OCI-LY7 (cell line): Measurements from ENCODE around the gene CBS. TPM values are rescaled to one million over a fixed set of nuclear protein-coding genes. Genes with fewer than 3 reads are reported as not detected.
"Not testable (repeated sequence)": the region's sequence is repeated elsewhere in the genome, so short reads cannot be mapped to it uniquely, and the experiment has no call there.

Source experiments
- BruUV-seq: library from RNA; stranded (reverse); fragments of 400-500 nt; replicated peaks from 2 replicates; lab custom pipeline; 2021; lab: Mats Ljungman, UMichigan
- CTCF ChIA-PET: fragments of 300-600 bp; sonication (Branson Sonifier 250); formaldehyde crosslinking; loops from one replicate; lab custom pipeline; 2022; ENCODE audit warnings: antibody characterized with exemption; ENCODE audit not compliant: unreplicated experiment; lab: Charles Lee
- POLR2A ChIA-PET: fragments of 300-600 bp; sonication (Branson Sonifier 250); formaldehyde crosslinking; loops from one replicate; lab custom pipeline; 2022; ENCODE audit warnings: antibody characterized with exemption; lab: Charles Lee
- DNase-seq: peaks from one replicate; pipeline ENCODE4 v3.0.0-alpha.2; 2015; ENCODE audit warnings: low spot score
- H2AFZ ChIP-seq: fragments of 200-600 bp; sonication (generic), shearing (Covaris generic); 2 replicates; pipeline ENCODE4 v1.6.1; 2014; ENCODE audit warnings: mild to moderate bottlenecking, antibody characterized with exemption, low read length, moderate library complexity
- H3K27ac ChIP-seq: fragments of 200-600 bp; sonication (generic); 2 replicates; pipeline ENCODE4 v1.5.1; 2014; ENCODE audit warnings: mixed run types, low read depth, mild to moderate bottlenecking, moderate library complexity, low read length, inconsistent platforms; ENCODE audit not compliant: poor library complexity, severe bottlenecking
- H3K36me3 ChIP-seq: fragments of 200-600 bp; sonication (generic); 2 replicates; pipeline ENCODE4 v1.6.1; 2014; ENCODE audit warnings: mild to moderate bottlenecking, antibody characterized with exemption, low read length, moderate library complexity, mixed read lengths; ENCODE audit not compliant: insufficient read depth
- H3K4me1 ChIP-seq: fragments of 200-600 bp; sonication (generic); 2 replicates; pipeline ENCODE4 v1.5.1; 2014; ENCODE audit warnings: mild to moderate bottlenecking, low read length; ENCODE audit not compliant: insufficient read depth, poor library complexity, severe bottlenecking
- H3K4me2 ChIP-seq: fragments of 200-600 bp; sonication (generic); 2 replicates; pipeline ENCODE4 v1.6.1; 2014; ENCODE audit warnings: mild to moderate bottlenecking, low read length
- H3K4me3 ChIP-seq: fragments of 200-600 bp; sonication (generic); 2 replicates; pipeline ENCODE4 v1.5.1; 2014; ENCODE audit warnings: mild to moderate bottlenecking, low read depth, low read length; ENCODE audit not compliant: poor library complexity, severe bottlenecking
- H3K79me2 ChIP-seq: fragments of 200-600 bp; sonication (generic); 2 replicates; pipeline ENCODE4 v1.6.1; 2016; ENCODE audit warnings: low read depth, mild to moderate bottlenecking, low read length, moderate library complexity, mixed read lengths; ENCODE audit not compliant: insufficient read depth
- H3K9me2 ChIP-seq: fragments of 200-600 bp; sonication (generic); 2 replicates; pipeline ENCODE4 v1.6.1; 2016; ENCODE audit warnings: mild to moderate bottlenecking, low read length, mixed read lengths; ENCODE audit not compliant: insufficient read depth
- H3K9me3 ChIP-seq: fragments of 200-600 bp; sonication (generic); 2 replicates; pipeline ENCODE4 v1.6.1; 2014; ENCODE audit warnings: mild to moderate bottlenecking, mixed run types, low read length, mixed read lengths
- H4K20me1 ChIP-seq: fragments of 200-600 bp; sonication (generic); 2 replicates; pipeline ENCODE4 v1.6.1; 2014; ENCODE audit warnings: mild to moderate bottlenecking, antibody characterized with exemption, low read length, moderate library complexity, mixed read lengths; ENCODE audit not compliant: insufficient read depth
- intact Hi-C: fragments of 100-400 bp; cut with micrococcal nuclease; formaldehyde crosslinking; loops from one replicate; pipeline ENCODE4 v1.10.0; 2022; ENCODE audit not compliant: unreplicated experiment
- total RNA-seq, 2 experiments: library from RNA; depleted of rRNA in 1 of 2; stranded (reverse); fragments of >200 nt in 1 of 2; shearing (Covaris generic) in 1 of 2; gene quantifications; 2 replicates each; pipeline ENCODE4 v1.2.3, GENCODE V29; 2014 to 2022

Gene CBS
- total RNA-seq, 2 experiments from 2014 or later = 263 to 436 TPM

DNA sequence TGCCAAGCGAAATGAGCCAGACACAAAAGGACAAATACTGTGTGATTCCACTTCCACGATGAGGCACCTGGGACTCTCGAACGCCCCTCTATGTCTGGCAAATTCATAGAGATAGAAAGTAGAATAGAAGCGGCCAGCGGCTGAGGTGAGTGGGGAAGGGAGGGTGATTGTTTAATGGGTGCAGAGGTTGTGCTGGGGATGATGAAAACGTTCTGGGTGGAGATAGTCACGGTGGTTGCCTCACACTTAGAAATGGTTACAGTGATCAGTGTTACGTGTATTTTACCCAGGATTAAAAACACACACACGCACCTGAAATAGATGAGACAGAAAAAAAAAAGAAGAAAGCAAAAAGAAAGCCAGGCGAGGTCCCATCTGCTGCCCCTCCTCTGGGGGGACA is 2.9 kb downstream of the CBS start:
- H3K9me2 ChIP-seq, H4K20me1 ChIP-seq, H3K4me2 ChIP-seq, POLR2A ChIA-PET, H3K36me3 ChIP-seq, DNase-seq, CTCF ChIA-PET, H3K4me3 ChIP-seq, intact Hi-C loops, H2AFZ ChIP-seq, H3K9me3 ChIP-seq, H3K79me2 ChIP-seq, H3K4me1 ChIP-seq, H3K27ac ChIP-seq: not testable (repeated sequence)
- BruUV-seq = TSS peak; percentile 48

DNA sequence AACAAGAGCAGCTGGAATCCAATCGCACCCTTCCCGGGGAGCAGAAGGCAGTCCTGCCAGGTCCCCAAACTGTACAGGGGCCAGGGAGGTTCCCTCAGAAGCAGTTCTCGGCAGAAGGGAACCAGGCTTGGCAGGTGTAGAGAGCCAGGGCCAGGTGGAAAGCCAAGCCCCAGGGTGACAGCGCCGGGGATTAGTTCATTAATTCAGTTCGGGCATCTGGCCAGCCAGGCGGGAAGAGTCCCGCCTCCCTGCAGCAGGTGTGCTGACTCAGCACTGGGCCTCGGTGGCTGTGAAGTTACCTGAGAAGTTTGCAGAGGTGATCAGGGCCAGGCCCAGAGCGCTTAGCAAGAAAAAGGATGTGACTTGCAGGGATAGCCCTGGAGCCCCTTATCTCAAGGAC is 6.0 kb downstream of the CBS start:
- H3K36me3 ChIP-seq, POLR2A ChIA-PET, DNase-seq, intact Hi-C loops, H3K4me3 ChIP-seq, H3K4me2 ChIP-seq, H3K9me3 ChIP-seq, H3K4me1 ChIP-seq, H2AFZ ChIP-seq, H3K27ac ChIP-seq, H3K9me2 ChIP-seq, H4K20me1 ChIP-seq, H3K79me2 ChIP-seq, BruUV-seq, CTCF ChIA-PET: not testable (repeated sequence)

DNA sequence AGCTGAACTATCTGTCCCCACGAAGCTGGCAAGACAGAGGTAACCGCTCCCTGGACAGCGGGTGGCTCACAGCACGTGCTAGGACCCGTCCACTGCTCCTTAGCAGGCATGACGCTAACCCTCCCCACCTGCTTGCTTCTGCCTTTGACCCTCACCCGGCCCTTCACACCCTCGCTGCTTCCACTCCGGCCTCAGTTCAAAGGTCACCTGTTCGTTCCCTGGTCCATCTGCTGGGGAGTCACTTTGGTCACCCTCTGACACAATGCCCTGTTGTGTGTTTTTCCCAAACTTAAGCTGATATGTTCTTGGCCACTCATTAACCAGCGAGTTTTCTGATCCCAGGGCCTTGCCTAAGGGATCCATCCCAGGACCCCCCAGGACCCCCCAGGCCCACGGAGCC is 7.6 kb downstream of the CBS start:
- H3K9me2 ChIP-seq, H3K79me2 ChIP-seq, intact Hi-C loops, H2AFZ ChIP-seq, H3K4me3 ChIP-seq, POLR2A ChIA-PET, DNase-seq, H3K9me3 ChIP-seq, H3K27ac ChIP-seq, H3K4me1 ChIP-seq, H3K4me2 ChIP-seq, H3K36me3 ChIP-seq, CTCF ChIA-PET, H4K20me1 ChIP-seq: not testable (repeated sequence)
- TSS peak; percentile 69 for BruUV-seq

DNA sequence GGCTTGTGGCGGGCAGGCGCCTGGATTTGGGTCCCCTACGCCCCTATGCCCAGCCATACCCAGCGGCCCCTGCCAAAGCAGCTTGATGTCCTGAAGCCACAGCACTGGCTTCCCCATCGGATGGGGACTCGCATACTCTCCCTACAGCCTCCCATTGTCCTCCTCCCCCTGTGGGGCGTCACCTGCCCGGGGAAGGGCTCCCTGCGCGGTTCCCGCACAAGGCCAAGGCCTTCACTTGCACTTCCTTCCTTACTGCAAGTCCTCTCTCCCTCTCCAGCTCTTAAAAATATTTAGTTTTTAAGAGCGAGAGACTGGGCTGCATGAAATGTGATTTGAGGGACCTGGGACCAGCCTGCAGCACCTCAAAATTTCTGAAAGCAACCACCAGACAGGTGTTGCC is 8.9 kb downstream of the CBS start:
- intact Hi-C loops, BruUV-seq, H3K4me2 ChIP-seq, H3K36me3 ChIP-seq, H3K4me3 ChIP-seq, H3K9me3 ChIP-seq, H3K79me2 ChIP-seq, H3K9me2 ChIP-seq, H2AFZ ChIP-seq, H3K4me1 ChIP-seq, H4K20me1 ChIP-seq, CTCF ChIA-PET, DNase-seq, H3K27ac ChIP-seq, POLR2A ChIA-PET: not testable (repeated sequence)

DNA sequence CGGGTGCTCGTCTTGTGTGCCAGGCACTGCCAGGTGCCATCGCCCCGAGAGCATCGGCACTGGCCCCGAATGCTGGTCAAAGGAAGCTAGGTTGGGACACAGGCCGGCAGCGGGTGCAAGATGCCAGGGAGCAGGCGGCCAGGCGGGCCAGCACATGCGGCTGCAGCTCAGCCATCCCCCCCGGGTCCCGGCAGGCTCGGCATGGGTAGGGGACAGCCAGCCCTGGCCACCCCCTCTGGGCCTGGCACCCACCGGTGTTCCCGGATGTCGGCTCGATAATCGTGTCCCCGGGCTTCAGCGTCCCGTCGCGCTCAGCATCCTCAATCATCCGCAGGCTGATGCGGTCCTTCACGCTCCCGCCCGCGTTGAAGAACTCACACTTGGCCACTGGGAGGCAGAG is 9.6 kb downstream of the CBS start:
- POLR2A ChIA-PET, CTCF ChIA-PET: not testable (repeated sequence)

DNA sequence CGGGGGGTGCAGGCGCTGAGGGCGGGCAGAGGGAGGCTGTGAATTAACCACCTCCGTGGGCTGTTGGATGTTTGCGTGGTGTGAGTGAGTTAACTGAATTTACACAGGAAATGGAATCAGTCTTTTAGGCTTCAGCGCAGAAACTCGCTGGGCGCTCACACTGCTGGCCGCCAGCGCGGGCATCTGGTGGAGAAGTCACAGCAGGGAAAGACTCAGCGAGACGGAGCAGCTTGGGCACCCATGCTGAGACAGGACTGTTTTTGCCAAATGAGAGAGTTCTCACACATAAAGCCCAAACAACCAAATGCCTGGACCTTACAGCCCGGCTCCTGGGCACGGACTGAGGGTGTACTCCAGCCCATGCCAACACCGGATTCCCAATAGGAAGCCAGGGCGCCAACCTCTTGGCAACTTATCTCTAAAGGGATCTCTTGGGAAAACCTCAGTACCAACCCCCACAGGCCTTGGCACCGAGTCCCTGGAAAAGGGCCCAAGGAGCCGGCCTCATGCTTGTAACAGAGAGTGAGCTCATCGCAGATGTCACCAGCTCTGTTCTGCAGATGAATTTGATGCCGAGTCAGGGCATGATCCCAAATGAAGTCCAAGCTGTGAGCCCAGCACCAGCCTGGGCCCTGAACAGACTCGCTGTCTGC is 11.2 kb downstream of the CBS start:
- H3K4me1 ChIP-seq, H3K79me2 ChIP-seq, H3K9me2 ChIP-seq, H3K9me3 ChIP-seq, BruUV-seq, H3K36me3 ChIP-seq, CTCF ChIA-PET, intact Hi-C loops, DNase-seq, H3K27ac ChIP-seq, POLR2A ChIA-PET, H3K4me2 ChIP-seq, H3K4me3 ChIP-seq, H2AFZ ChIP-seq, H4K20me1 ChIP-seq: not testable (repeated sequence)

More for the DNA sequence above, 9.6 kb downstream of the CBS start:
- H3K4me3 ChIP-seq, H3K9me3 ChIP-seq, H2AFZ ChIP-seq, H3K9me2 ChIP-seq, H3K79me2 ChIP-seq, H4K20me1 ChIP-seq, H3K27ac ChIP-seq, H3K4me1 ChIP-seq, BruUV-seq, H3K4me2 ChIP-seq, H3K36me3 ChIP-seq, intact Hi-C loops, DNase-seq: not testable (repeated sequence)
